Suprapubic skin (tissue), 4 donors: ENCODE measurements around the gene PABPN1. TPM values are rescaled to one million over a fixed set of nuclear protein-coding genes. Genes with fewer than 3 reads are reported as not detected.
A peak's percentile ranks its signal among the peaks of the same experiment; 100 is the strongest.

Experiments used
- DNase-seq, 2 donors: peaks; one replicate each; pipeline ENCODE4 v3.0.0-alpha.2; 2019; ENCODE audit warnings: low spot score in 2 of 2
- H3K27ac ChIP-seq: fragments of 200-600 bp; sonication (generic); one replicate; pipeline ENCODE4 v1.5.1; 2019
- H3K27me3 ChIP-seq: fragments of 200-600 bp; sonication (generic); one replicate; pipeline ENCODE4 v1.5.1; 2019
- H3K36me3 ChIP-seq: fragments of 200-600 bp; sonication (generic); one replicate; pipeline ENCODE4 v1.5.1; 2019
- H3K4me1 ChIP-seq: fragments of 200-600 bp; sonication (generic); one replicate; pipeline ENCODE4 v1.5.1; 2019
- H3K4me3 ChIP-seq: fragments of 200-600 bp; sonication (generic); one replicate; pipeline ENCODE4 v1.5.1; 2019; ENCODE audit warnings: mild to moderate bottlenecking
- H3K9me3 ChIP-seq: fragments of 200-600 bp; sonication (generic); one replicate; pipeline ENCODE4 v1.5.1; 2019
- EP300 ChIP-seq: sonication (generic); formaldehyde crosslinking; IDR thresholded peaks from one replicate; pipeline ENCODE4 v1.6.1; 2017; ENCODE audit warnings: antibody characterized with exemption
- POLR2A ChIP-seq, 2 donors: fragments of 450-650 bp; IDR thresholded peaks; one replicate each; pipeline ENCODE4 v1.6.1; 2017; ENCODE audit warnings: antibody characterized with exemption in 2 of 2, mild to moderate bottlenecking in 2 of 2, moderate library complexity in 2 of 2
- POLR2AphosphoS5 ChIP-seq, 3 donors: sonication (generic); formaldehyde crosslinking; IDR thresholded peaks; one replicate each; pipeline ENCODE4 v1.6.1; 2017; ENCODE audit warnings: antibody characterized with exemption in 3 of 3
- WGBS: methylation state at CpG from one replicate; pipeline ENCODE4 v1.1.5; 2018; 5-methylcytosine and 5-hydroxymethylcytosine counted together
- total RNA-seq, 4 donors: library from RNA; depleted of rRNA; stranded (reverse); fragments of >200 nt; gene quantifications; one replicate each; pipeline ENCODE4 v1.1.0, GENCODE V29; 2016
- TF ChIP-seq, protein P1 (sequence below), 2 donors: fragments of 200-600 bp in 1 of 2; fragments of 450-650 bp in 1 of 2; sonication (generic) in 1 of 2; IDR thresholded peaks; one replicate each; pipeline ENCODE4 v1.5.1; 2016 to 2019; ENCODE audit warnings: antibody characterized with exemption in 2 of 2, mild to moderate bottlenecking in 1 of 2, moderate library complexity in 1 of 2

Gene PABPN1
- total RNA-seq, 4 donors from 2014 or later = 45.1 to 109 (median 58.8) TPM

DNA sequence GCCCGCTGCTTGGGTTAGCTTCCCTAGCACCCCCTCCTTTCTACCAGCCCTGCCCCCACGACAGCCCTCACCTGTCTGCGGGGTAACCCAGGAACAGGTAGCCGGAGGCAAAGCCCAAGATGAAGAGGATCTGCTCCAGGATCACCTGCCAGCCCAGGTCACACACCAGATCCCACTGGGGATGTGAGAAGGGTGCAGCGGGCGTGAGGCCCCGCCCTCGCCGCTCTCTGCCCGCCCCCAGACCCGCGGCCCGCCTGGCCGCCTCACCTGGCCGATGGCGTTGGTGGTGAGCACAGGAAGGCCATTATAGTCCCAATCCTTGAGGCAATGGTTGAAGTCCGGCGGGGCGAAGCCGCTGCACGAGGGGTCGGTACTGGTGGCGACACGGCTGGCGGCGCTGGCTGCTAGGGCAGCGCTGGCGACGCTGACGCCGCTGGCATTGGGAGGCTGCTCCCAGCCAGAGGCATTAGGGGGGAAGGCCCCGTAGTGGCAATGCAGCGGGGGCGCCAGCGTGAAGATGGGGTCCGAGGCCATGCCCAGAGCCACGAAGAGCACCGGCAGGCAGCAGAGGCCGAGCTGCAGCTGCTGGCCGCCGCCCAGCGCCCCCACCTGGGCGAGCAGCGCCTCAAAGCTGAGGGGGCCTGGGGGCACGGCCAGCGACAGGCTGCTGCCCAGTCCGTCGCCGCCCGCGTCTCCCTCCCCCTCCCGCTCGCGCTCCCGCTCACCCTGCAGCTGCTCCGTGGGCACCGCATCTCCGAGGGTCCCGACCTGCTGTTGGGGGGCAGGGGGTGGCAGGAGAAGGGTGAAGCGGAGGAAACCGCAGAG lies 30.6 kb downstream of the PABPN1 start:
- DNase-seq = no peak
- Histone ChIP-seq H3K27me3 (peaks cover 7% of the 10 kb centered on the region), H3K4me3 (peak overlapping the region; percentile 64), H3K4me1 (peaks cover 17% of the 10 kb centered on the region), H3K36me3 (peaks cover under 1% of the 10 kb centered on the region), H3K9me3 (no peaks in the 10 kb centered on the region), H3K27ac (no peak overlapping the region)
- WGBS = 10% methylated on average over 30 of the region's 61 CpGs
- TF ChIP-seq, protein P1, sequence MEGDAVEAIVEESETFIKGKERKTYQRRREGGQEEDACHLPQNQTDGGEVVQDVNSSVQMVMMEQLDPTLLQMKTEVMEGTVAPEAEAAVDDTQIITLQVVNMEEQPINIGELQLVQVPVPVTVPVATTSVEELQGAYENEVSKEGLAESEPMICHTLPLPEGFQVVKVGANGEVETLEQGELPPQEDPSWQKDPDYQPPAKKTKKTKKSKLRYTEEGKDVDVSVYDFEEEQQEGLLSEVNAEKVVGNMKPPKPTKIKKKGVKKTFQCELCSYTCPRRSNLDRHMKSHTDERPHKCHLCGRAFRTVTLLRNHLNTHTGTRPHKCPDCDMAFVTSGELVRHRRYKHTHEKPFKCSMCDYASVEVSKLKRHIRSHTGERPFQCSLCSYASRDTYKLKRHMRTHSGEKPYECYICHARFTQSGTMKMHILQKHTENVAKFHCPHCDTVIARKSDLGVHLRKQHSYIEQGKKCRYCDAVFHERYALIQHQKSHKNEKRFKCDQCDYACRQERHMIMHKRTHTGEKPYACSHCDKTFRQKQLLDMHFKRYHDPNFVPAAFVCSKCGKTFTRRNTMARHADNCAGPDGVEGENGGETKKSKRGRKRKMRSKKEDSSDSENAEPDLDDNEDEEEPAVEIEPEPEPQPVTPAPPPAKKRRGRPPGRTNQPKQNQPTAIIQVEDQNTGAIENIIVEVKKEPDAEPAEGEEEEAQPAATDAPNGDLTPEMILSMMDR (IDR thresholded peaks at IDR 0.05) = no peak
- no peak for TF ChIP-seq POLR2AphosphoS5 (IDR thresholded peaks at IDR 0.05)
- no peak for TF ChIP-seq EP300
- no peak for TF ChIP-seq POLR2A (IDR thresholded peaks at IDR 0.05)

DNA sequence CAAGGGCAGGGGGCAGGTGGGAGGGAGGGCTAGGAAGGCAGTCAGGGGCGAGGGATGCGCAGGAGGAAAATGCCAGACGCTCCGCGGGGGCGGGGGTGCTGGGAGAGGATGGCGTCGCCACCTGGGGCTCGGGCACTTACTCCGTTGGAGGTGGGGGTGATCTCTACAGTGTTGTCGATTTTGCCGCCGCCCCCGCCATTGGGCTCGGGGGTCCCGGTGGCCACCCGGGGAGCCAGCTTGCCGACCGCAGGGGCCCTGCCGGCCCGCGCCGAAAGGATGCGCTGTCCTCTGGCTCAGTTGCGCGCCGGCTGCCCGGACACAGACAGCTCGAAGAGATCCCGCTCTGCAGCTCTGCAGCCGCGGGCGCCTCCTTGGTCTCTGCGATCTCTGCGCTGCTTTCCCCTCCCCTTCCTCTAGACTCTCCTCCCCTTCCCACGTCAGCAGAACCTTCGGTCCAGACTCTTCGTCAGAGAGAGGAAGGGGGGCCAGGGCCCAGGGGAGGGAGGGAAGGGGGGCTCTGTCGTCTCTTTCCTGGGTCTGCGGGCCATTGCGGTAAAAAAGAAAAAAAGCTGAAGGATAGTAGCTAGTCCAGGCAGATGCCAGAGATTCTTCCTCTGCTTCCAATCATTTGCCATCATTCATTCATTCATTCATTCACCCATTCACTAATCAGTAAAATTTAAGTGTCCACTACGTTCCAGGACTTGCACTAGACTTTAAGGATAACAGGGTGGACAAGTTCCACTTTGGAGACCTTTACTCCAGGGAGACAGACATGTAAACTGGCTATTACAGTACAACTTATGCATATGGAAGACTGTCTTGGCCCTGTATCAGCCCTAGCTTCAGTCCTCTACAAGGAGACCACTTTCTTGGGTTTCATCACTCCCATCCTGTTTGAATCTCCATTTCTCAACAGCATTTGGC lies 31.5 kb downstream of the PABPN1 start, which contains the start of gene SLC22A17:
SLC22A17 (minus strand) TSS at position 382 of the 927 bp plus-strand sequence.
- Histone ChIP-seq H3K36me3 (peaks cover 6% of the 10 kb centered on the region), H3K27ac (no peak within 1 kb of the TSS), H3K27me3 (peaks cover 7% of the 10 kb centered on the region), H3K9me3 (no peaks in the 10 kb centered on the region), H3K4me3 (peak within 1 kb of the TSS; percentile 64), H3K4me1 (peaks cover 17% of the 10 kb centered on the region)
- peak in 1 of 2 donors; percentile 82 for DNase-seq
- 1% methylated on average over 32 of the region's 42 CpGs for WGBS
- TF ChIP-seq POLR2AphosphoS5 (IDR thresholded peaks at IDR 0.05) (no peak), POLR2A (IDR thresholded peaks at IDR 0.05) (peak in 1 of 2 donors; percentile 35)

DNA sequence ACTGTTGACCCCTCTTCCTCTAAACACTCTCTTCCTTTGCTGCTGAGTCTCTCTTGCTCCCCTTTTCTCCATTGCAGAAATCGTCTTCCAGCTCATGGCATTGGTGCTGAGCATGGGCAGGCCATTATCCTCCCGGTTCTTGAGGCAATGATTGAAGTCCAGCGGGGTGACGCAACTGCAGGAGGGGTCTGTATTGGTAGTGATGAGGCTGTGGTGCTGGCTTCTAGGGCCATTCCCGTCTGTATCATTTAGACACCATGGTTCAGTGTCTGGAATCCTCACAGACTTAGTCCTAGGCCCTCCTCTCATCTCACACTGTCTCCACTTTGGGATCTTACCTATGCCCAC lies 32.1 kb downstream of the PABPN1 start:
- Histone ChIP-seq H3K36me3 (peaks cover 11% of the 10 kb centered on the region), H3K4me1 (peaks cover 17% of the 10 kb centered on the region), H3K9me3 (no peaks in the 10 kb centered on the region), H3K4me3 (no peak overlapping the region), H3K27me3 (peaks cover 7% of the 10 kb centered on the region), H3K27ac (no peak overlapping the region)
- DNase-seq = no peak
- WGBS = 64% methylated on average over 5 of the region's 5 CpGs
- TF ChIP-seq EP300 (no peak), POLR2A (IDR thresholded peaks at IDR 0.05) (no peak), POLR2AphosphoS5 (IDR thresholded peaks at IDR 0.05) (no peak)
- TF ChIP-seq, protein P1 (IDR thresholded peaks at IDR 0.05) = no peak

DNA sequence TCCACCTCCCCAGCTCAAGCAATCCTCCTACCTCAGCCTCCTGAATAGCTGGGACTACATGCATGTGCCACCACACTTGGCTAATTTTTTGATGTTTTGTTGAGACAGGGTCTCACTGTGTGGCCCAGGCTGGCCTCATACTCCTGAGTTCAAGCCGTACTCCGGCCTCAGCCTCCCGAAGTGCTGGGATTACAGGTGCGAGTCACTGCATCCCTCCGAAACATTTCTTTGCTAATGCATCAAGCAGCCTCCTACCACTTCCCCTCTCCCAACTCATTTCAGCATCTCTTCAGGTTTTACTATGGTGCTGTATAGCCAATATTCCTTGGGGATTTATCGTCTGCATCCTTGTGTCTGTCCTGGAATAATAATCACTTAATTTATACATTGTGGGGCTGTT lies 33.7 kb downstream of the PABPN1 start:
- Histone ChIP-seq H3K9me3 (no peaks in the 10 kb centered on the region), H3K4me3 (no peak overlapping the region), H3K27me3 (peaks cover 7% of the 10 kb centered on the region), H3K27ac (no peak overlapping the region), H3K36me3 (peaks cover 25% of the 10 kb centered on the region), H3K4me1 (peaks cover 17% of the 10 kb centered on the region)
- 71% methylated on average over 6 of the region's 6 CpGs for WGBS
- DNase-seq = no peak
- TF ChIP-seq POLR2A (IDR thresholded peaks at IDR 0.05) (no peak), EP300 (no peak), POLR2AphosphoS5 (IDR thresholded peaks at IDR 0.05) (no peak)
- TF ChIP-seq, protein P1 (IDR thresholded peaks at IDR 0.05) = no peak

DNA sequence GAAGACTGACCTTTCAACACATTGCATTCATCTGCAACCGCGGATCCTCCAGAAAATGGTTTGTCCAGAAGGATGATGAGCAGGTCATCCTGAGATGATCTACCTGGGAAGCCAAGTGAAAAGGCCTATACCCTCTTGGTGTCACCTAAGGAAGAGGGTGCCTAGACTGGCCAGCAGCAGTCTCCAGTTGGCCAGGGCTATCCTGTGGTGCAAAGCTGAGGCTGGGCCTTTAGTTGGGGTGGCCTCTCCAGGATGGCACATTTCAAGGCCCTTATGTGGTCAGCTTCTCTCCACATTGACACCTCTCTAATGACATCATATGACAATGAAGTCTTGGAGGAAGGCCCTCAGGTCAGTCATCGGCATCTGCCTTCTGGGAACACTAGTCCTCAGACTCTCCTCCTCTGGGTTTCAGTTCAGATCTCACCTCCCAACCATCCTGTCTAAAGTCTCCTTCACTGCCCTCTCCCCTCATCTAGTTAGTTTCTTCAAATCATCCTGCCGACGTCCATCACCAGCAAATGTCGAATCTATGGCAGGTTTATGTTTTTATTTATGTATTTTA lies 34.7 kb downstream of the PABPN1 start:
- no peak overlapping the region for H3K4me3 ChIP-seq
- no peaks in the 10 kb centered on the region for H3K9me3 ChIP-seq
- H3K36me3 ChIP-seq = peaks cover 32% of the 10 kb centered on the region
- 79% methylated on average over 6 of the region's 6 CpGs for WGBS
- no peak overlapping the region for H3K27ac ChIP-seq
- TF ChIP-seq POLR2A (IDR thresholded peaks at IDR 0.05) (no peak), POLR2AphosphoS5 (IDR thresholded peaks at IDR 0.05) (no peak), EP300 (no peak)
- TF ChIP-seq, protein P1 (IDR thresholded peaks at IDR 0.05) = no peak
- DNase-seq = no peak
- peaks cover 7% of the 10 kb centered on the region for H3K27me3 ChIP-seq
- H3K4me1 ChIP-seq = peaks cover 24% of the 10 kb centered on the region
